OCI-M2 (cell line): ENCODE results near the gene RAB31.

Source experiments
- DNase-seq: peaks from one replicate; lab custom pipeline; 2025; ENCODE audit not compliant: unreplicated experiment; lab: John Stamatoyannopoulos, UW

RAB31 gene

GRCh38 chr18:9859232-9859631 is 151.1 kb downstream of the RAB31 start:
- no peak for DNase-seq

- no peak for DNase-seq
These were observed 152.6 kb downstream of the RAB31 start for GRCh38 chr18:9860682-9861081.

GRCh38 chr18:9861157-9861556 is 153.1 kb downstream of the RAB31 start:
- no peak for DNase-seq

- DNase-seq = no peak
These were observed 153.8 kb downstream of the RAB31 start for GRCh38 chr18:9861933-9862332.

GRCh38 chr18:9862686-9863085 is 154.6 kb downstream of the RAB31 start:
- DNase-seq = no peak

GRCh38 chr18:9863282-9863681 is 155.2 kb downstream of the RAB31 start:
- DNase-seq = no peak

GRCh38 chr18:9865764-9866490 is 157.8 kb downstream of the RAB31 start:
- no peak for DNase-seq

GRCh38 chr18:9866627-9867026 is 158.5 kb downstream of the RAB31 start:
- DNase-seq = no peak

- no peak for DNase-seq
These were observed 159.0 kb downstream of the RAB31 start for GRCh38 chr18:9867071-9867594.

- no peak for DNase-seq
These were observed 161.0 kb downstream of the RAB31 start for GRCh38 chr18:9868857-9869714.

- DNase-seq = peak; percentile 67
These were observed 161.8 kb downstream of the RAB31 start for GRCh38 chr18:9869715-9870430.

- no peak for DNase-seq
These were observed 162.4 kb downstream of the RAB31 start for GRCh38 chr18:9870431-9871008.

GRCh38 chr18:9871244-9871746 is 163.2 kb downstream of the RAB31 start:
- no peak for DNase-seq

GRCh38 chr18:9872823-9873222 is 164.7 kb downstream of the RAB31 start:
- DNase-seq = no peak

GRCh38 chr18:9874728-9875127 is 166.6 kb downstream of the RAB31 start:
- DNase-seq = no peak

- DNase-seq = no peak
These were observed 168.2 kb downstream of the RAB31 start for GRCh38 chr18:9876212-9876866.

- DNase-seq = peak; percentile 81
These were observed 169.0 kb downstream of the RAB31 start for GRCh38 chr18:9876867-9877654.

- no peak for DNase-seq
These were observed 169.5 kb downstream of the RAB31 start for GRCh38 chr18:9877655-9878014.

- DNase-seq = no peak
These were observed 170.0 kb downstream of the RAB31 start for GRCh38 chr18:9878095-9878494.
